Small intestine (tissue), 7 donors: ENCODE measurements around the gene CIAO3. TPM values are rescaled to one million over a fixed set of nuclear protein-coding genes. Genes with fewer than 3 reads are reported as not detected.
"Not testable (repeated sequence)": the region's sequence is repeated elsewhere in the genome, so short reads cannot be mapped to it uniquely, and the experiment has no call there.

Source experiments
- DNase-seq, 2 donors: peaks; one replicate each; pipeline versions ENCODE4 v3.0.0 to v3.0.0-alpha.2; 2013
- FAIRE-seq: peaks from 2 replicates; lab custom pipeline; 2012; peaks lifted over from hg19 to GRCh38; lab: Jason Lieb, UNC
- H3K27ac ChIP-seq, 3 donors: one replicate each; pipeline ENCODE4 v1.5.1; 2013; ENCODE audit warnings: low read length in 2 of 3, mild to moderate bottlenecking in 2 of 3, control low read depth in 1 of 3, inconsistent platforms in 1 of 3, low read depth in 1 of 3, moderate library complexity in 1 of 3
- H3K27me3 ChIP-seq, 3 donors: one replicate each; pipeline ENCODE4 v1.6.1; 2013; ENCODE audit warnings: low read length in 3 of 3, inconsistent platforms in 1 of 3; ENCODE audit not compliant: control insufficient read depth in 3 of 3, insufficient read depth in 3 of 3
- H3K36me3 ChIP-seq, 3 donors: one replicate each; pipeline ENCODE4 v1.6.1; 2013; ENCODE audit warnings: low read length in 3 of 3, inconsistent platforms in 1 of 3, low read depth in 1 of 3, mild to moderate bottlenecking in 1 of 3, moderate library complexity in 1 of 3; ENCODE audit not compliant: control insufficient read depth in 3 of 3, insufficient read depth in 2 of 3
- H3K4me1 ChIP-seq, 3 donors: one replicate each; pipeline ENCODE4 v1.6.1; 2013; ENCODE audit warnings: low read length in 2 of 3, inconsistent platforms in 1 of 3, low read depth in 1 of 3, mild to moderate bottlenecking in 1 of 3, moderate library complexity in 1 of 3; ENCODE audit not compliant: control insufficient read depth in 3 of 3, insufficient read depth in 2 of 3
- H3K4me3 ChIP-seq, 3 donors: one replicate each; pipeline ENCODE4 v1.5.1; 2013; ENCODE audit warnings: low read length in 3 of 3, control low read depth in 1 of 3, inconsistent platforms in 1 of 3, low read depth in 1 of 3, mild to moderate bottlenecking in 1 of 3, moderate library complexity in 1 of 3
- H3K9me3 ChIP-seq, 2 donors: one replicate each; pipeline ENCODE4 v1.6.1; 2013; ENCODE audit warnings: low read depth in 1 of 2, low read length in 1 of 2; ENCODE audit not compliant: control insufficient read depth in 2 of 2, insufficient read depth in 1 of 2
- WGBS, 3 donors: extraction: QIAGEN DNeasy Blood & Tissue Kit; methylation state at CpG; one replicate each; pipeline ENCODE4 v1.1.7; 2013; 5-methylcytosine and 5-hydroxymethylcytosine counted together
- polyA plus RNA-seq, 4 donors: library from polyadenylated mRNA; stranded (reverse) in 3 of 4; unstranded in 1 of 4; fragments of 200-250 nt in 3 of 4; fragments of 120-200 nt in 1 of 4; gene quantifications; one replicate each; pipeline versions ENCODE4 v1.2.1 to v1.2.3, GENCODE V29; 2013
- donor health status: healthy with polysubstance abuse.
- donor health status: control.
- donor health status: control.
- donor health status: Bipolar disorder and iron deficiency.
- donor health status: healthy.

Gene CIAO3
- polyA plus RNA-seq, 4 donors = 32.5 to 68.0 (median 44.7) TPM

DNA sequence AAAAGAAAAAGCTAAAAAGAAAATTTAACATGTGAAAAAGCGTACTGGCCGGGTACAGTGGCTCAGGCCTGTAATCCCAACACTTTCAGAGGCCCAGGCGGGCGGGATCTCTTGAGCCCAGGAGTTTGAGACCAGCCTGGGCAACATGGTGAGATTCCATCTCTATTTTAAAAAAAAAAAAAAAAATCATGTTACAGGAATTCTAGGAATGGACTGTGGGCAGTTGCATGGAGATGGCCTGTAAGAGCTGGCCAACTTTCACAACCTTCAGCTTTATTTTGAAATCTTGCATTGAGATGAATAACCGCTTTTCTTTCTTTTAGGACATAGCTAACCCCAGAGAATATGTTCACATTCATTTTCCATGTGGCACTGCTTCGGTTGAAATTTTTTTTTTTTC lies 8.2 kb upstream of the CIAO3 start:
- peaks cover 0 to 3% (median 0%) of the 10 kb centered on the region in 3 donors for H3K4me1 ChIP-seq
- no peak overlapping the region for H3K4me3 ChIP-seq
- no peak overlapping the region for H3K27ac ChIP-seq
- DNase-seq (no peak), FAIRE-seq (no peak)
- no peaks in the 10 kb centered on the region for H3K9me3 ChIP-seq
- H3K27me3 ChIP-seq = peaks cover 2 to 8% (median 6%) of the 10 kb centered on the region in 3 donors
- no peaks in the 10 kb centered on the region for H3K36me3 ChIP-seq
- WGBS, 3 donors = 77 to 90% (median 80%) methylated on average over 6 of the region's 6 CpGs

DNA sequence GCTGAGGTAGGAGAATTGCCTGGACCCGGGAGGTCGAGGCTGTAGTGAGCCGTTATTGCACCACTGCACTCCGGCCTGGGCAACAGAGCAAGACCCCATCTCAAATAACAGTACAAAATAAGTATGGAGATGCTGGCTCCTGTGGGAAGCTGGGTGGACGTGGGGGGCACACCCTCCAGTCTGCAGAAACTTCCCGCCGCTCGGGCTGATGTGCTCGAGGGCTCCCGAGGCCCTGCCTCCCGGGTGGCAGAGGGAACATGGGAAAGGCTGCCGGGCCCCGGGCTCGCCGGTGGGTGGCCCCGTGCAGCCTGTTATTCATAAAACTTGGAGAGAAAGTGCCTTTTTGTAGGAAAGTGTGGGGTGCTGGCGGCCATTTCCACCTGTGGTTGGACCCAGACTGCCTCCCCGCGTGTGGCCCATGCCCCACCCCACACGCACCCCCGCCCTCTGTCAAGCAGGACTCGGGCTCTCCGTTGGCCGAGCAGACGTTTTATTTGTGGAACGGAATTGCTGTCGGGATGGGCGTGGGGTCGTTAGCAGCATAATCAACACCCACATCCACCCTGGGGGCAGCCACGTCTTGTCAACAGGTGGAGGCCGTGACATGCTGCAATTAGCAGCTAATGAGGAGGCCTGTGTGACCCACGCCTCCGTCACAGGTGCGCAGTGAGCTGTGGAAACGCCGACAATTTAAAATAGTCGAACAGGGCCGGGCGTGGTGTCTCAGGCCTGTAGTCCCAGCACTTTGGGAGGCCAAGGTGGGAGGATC lies 7.4 kb upstream of the CIAO3 start:
- Histone ChIP-seq H3K36me3 (no peaks in the 10 kb centered on the region), H3K4me1 (peaks cover 0 to 3% (median 0%) of the 10 kb centered on the region in 3 donors), H3K9me3 (no peaks in the 10 kb centered on the region), H3K27ac (no peak overlapping the region), H3K27me3 (peaks cover 2 to 8% (median 6%) of the 10 kb centered on the region in 3 donors), H3K4me3 (no peak overlapping the region)
- 67 to 83% (median 73%) methylated on average over 39 of the region's 39 CpGs for WGBS, 3 donors
- DNase-seq (no peak), FAIRE-seq (no peak)

- Histone ChIP-seq H3K4me3 (no peak overlapping the region), H3K27me3 (peaks cover 2 to 6% (median 5%) of the 10 kb centered on the region in 3 donors), H3K9me3 (no peaks in the 10 kb centered on the region), H3K27ac (no peak overlapping the region), H3K4me1 (no peaks in the 10 kb centered on the region), H3K36me3 (no peaks in the 10 kb centered on the region)
- WGBS, 3 donors = 72 to 84% (median 80%) methylated on average over 10 to 13 of the region's 13 CpGs
- FAIRE-seq (no peak), DNase-seq (no peak)
Observed at GRCh38 chr16:746637-747036, 5.8 kb upstream of the CIAO3 start.

GRCh38 chr16:745739-746138 lies 4.9 kb upstream of the CIAO3 start:
- H3K27me3 ChIP-seq = peaks cover 0 to 2% (median 0%) of the 10 kb centered on the region in 3 donors
- H3K4me3 ChIP-seq = no peak overlapping the region
- H3K9me3 ChIP-seq = no peaks in the 10 kb centered on the region
- WGBS, 3 donors = 2 to 5% (median 3%) methylated on average over 14 of the region's 14 CpGs
- H3K4me1 ChIP-seq = peaks cover 0 to 3% (median 0%) of the 10 kb centered on the region in 3 donors
- no peaks in the 10 kb centered on the region for H3K36me3 ChIP-seq
- no peak for FAIRE-seq
- no peak overlapping the region for H3K27ac ChIP-seq
- DNase-seq = peak in 1 of 2 donors; percentile 62

DNA sequence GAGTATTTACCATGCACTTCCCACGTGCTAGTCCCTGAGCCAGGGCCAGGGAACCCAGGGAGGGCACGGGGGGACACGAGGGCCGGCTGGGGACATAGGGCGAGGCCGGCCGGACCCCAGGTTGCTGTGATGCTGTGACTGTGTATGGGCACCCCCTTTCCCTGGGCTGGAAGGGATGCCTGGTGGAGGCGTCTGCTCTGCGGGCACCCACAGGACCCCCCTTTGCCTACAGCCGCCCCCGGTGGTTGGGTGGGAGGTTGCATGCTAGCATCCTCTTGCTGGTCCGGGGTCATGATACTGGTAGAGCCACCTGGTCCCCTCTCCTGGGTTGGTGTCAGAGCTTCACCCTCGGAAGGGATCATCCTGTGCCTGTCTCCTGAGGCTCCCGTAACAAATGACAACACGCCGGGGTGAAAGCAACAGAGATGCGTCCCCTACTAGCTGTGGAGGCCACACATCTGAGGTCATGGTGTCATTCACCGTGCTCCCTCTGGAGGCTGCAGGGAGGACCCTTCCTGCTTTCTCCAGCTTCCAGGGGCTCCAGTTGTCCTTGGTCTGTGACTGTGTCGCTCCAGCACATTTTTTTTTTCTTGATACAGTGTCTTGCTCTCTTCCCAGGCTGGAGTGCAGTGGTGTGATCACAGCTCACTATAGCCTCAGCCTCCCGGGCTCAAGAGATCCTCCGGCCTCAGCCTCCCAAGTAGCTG lies 3.1 kb upstream of the CIAO3 start:
- H3K4me3 ChIP-seq = no peak overlapping the region
- H3K9me3 ChIP-seq = no peaks in the 10 kb centered on the region
- DNase-seq (no peak), FAIRE-seq (no peak)
- H3K27me3 ChIP-seq = no peaks in the 10 kb centered on the region
- peaks cover 0 to 10% (median 3%) of the 10 kb centered on the region in 3 donors for H3K4me1 ChIP-seq
- H3K27ac ChIP-seq = no peak overlapping the region
- H3K36me3 ChIP-seq = peaks cover 0 to 7% (median 0%) of the 10 kb centered on the region in 3 donors
- 67 to 83% (median 81%) methylated on average over 15 to 21 of the region's 21 CpGs for WGBS, 3 donors

- peaks cover 0 to 14% (median 0%) of the 10 kb centered on the region in 3 donors for H3K36me3 ChIP-seq
- H3K4me1 ChIP-seq = peaks cover 0 to 10% (median 3%) of the 10 kb centered on the region in 3 donors
- H3K27ac ChIP-seq, DNase-seq, FAIRE-seq, H3K4me3 ChIP-seq, H3K27me3 ChIP-seq, H3K9me3 ChIP-seq: not testable (repeated sequence)
- WGBS, 3 donors = 74 to 82% (median 82%) methylated on average over 12 to 14 of the region's 14 CpGs
Observed at GRCh38 chr16:742894-743293, 2.1 kb upstream of the CIAO3 start.

GRCh38 chr16:741986-742629 lies 1.3 kb upstream of the CIAO3 start:
- no peak for FAIRE-seq
- no peaks in the 10 kb centered on the region for H3K9me3 ChIP-seq

DNA sequence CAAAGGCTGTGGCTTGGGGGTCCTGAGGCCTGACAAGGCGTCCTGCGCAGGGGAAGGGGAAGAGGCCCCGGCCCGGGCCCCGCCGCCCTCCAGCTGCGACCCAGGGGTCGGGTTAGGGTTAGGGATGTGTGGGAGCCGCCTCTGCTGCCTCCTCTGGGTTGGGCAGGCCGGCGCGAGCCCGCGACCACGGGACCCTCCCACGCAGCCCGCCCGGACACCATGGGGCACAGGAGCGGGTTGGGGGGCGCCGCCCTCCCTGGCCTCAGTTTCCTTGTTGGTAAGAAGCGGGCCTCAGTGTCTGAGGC lies 386 bp downstream of the CIAO3 start:
- Histone ChIP-seq H3K4me3 (peak overlapping the region; percentile 70 to 96 (median 96)), H3K27ac (peak overlapping the region; percentile 1 to 79 (median 72)), H3K9me3 (no peaks in the 10 kb centered on the region), H3K36me3 (peaks cover 0 to 39% (median 3%) of the 10 kb centered on the region in 3 donors), H3K27me3 (no peaks in the 10 kb centered on the region), H3K4me1 (peaks cover 0 to 10% (median 3%) of the 10 kb centered on the region in 3 donors)
- DNase-seq (no peak), FAIRE-seq (no peak)
- 0 to 2% (median 0%) methylated on average over 12 to 22 of the region's 22 CpGs for WGBS, 3 donors

More at GRCh38 chr16:741986-742629, 1.3 kb upstream of the CIAO3 start:
- no peak overlapping the region for H3K4me3 ChIP-seq
- no peak for DNase-seq
- no peaks in the 10 kb centered on the region for H3K27me3 ChIP-seq
- H3K4me1 ChIP-seq = peaks cover 0 to 10% (median 3%) of the 10 kb centered on the region in 3 donors
- no peak overlapping the region for H3K27ac ChIP-seq
- WGBS, 3 donors = 83 to 91% (median 83%) methylated on average over 15 of the region's 15 CpGs
- H3K36me3 ChIP-seq = peaks cover 0 to 22% (median 2%) of the 10 kb centered on the region in 3 donors
